Kidney (tissue), 14 donors: ENCODE results near the gene RAC3. TPM values are rescaled to one million over a fixed set of nuclear protein-coding genes. Genes with fewer than 3 reads are reported as not detected.

Experiments
- DNase-seq, 5 donors: peaks; one replicate each; pipeline ENCODE4 v3.0.0-alpha.2; 2013 to 2020
- FAIRE-seq: peaks from 2 replicates; lab custom pipeline; 2012; peaks lifted over from hg19 to GRCh38; lab: Jason Lieb, UNC
- H3K27ac ChIP-seq, 2 donors: one replicate each; pipeline ENCODE4 v1.7.0; 2013; ENCODE audit warnings: low read depth in 2 of 2, low read length in 2 of 2, inconsistent platforms in 1 of 2
- H3K27me3 ChIP-seq: one replicate; pipeline ENCODE4 v1.7.1; 2013; ENCODE audit warnings: low read length, inconsistent platforms; ENCODE audit not compliant: control insufficient read depth, insufficient read depth
- H3K36me3 ChIP-seq, 3 donors: one replicate each; pipeline versions ENCODE4 v1.7.0 to v1.7.1; 2013; ENCODE audit warnings: low read length in 3 of 3, control low read depth in 1 of 3, inconsistent platforms in 1 of 3; ENCODE audit not compliant: insufficient read depth in 3 of 3, control insufficient read depth in 2 of 3
- H3K4me1 ChIP-seq, 3 donors: one replicate each; pipeline versions ENCODE4 v1.7.0 to v1.7.1; 2013; ENCODE audit warnings: low read length in 3 of 3, inconsistent platforms in 1 of 3, low read depth in 1 of 3; ENCODE audit not compliant: control insufficient read depth in 2 of 3, insufficient read depth in 2 of 3
- H3K4me3 ChIP-seq, 3 donors: one replicate each; pipeline versions ENCODE4 v1.7.0 to v1.8.1; 2013; ENCODE audit warnings: low read length in 3 of 3, control low read depth in 1 of 3, inconsistent platforms in 1 of 3
- H3K9ac ChIP-seq, 3 donors: one replicate each; pipeline versions ENCODE4 v1.7.0 to v1.7.1; 2013; ENCODE audit warnings: low read length in 3 of 3, control low read depth in 1 of 3, inconsistent platforms in 1 of 3
- H3K9me3 ChIP-seq, 3 donors: one replicate each; pipeline versions ENCODE4 v1.7.0 to v1.7.1; 2013; ENCODE audit warnings: low read length in 3 of 3, control low read depth in 1 of 3, inconsistent platforms in 1 of 3; ENCODE audit not compliant: control insufficient read depth in 2 of 3, insufficient read depth in 1 of 3
- CTCF ChIP-seq: IDR thresholded peaks from 3 replicates; pipeline ENCODE4 v1.5.1; 2012; ENCODE audit warnings: mild to moderate bottlenecking, moderate library complexity, borderline replicate concordance; ENCODE audit not compliant: insufficient read depth; ENCODE audit errors: extremely low read depth
- intact Hi-C: fragments of 100-400 bp; cut with DNase I; formaldehyde crosslinking; loops from one replicate; pipeline ENCODE4 v1.11.1; 2022
- polyA plus RNA-seq: library from polyadenylated mRNA; stranded (reverse); fragments of 350-450 nt; fragmentation: Illumina TruSeq; extraction: RNeasy Lipid Tissue Mini Kit (QIAGEN cat#74804); gene quantifications from one replicate; pipeline ENCODE4 v1.2.3, GENCODE V29; 2014; ENCODE audit warnings: low read depth, low replicate concordance; ENCODE audit not compliant: insufficient read depth
- total RNA-seq: library from RNA; stranded (reverse); fragmentation: NEBNext Ultra II Directional; extraction: Animal tissue kit (Norgen Biotek cat#: 25700); gene quantifications from one replicate; pipeline ENCODE4 v1.2.1, GENCODE V29; 2021
- donor health status: control.
- donor health status: control.
- donor health status: control.
- donor health status: control.
- donor health status: control.
- donor health status: DM: yes; HTN: yes; CAD: no.
- donor health status: Normal renal cell carcinoma (clear cell type).

RAC3 gene
- total and polyA plus RNA-seq, 2 donors from 2014 or later, result 2.6 to 13.1 TPM

DNA sequence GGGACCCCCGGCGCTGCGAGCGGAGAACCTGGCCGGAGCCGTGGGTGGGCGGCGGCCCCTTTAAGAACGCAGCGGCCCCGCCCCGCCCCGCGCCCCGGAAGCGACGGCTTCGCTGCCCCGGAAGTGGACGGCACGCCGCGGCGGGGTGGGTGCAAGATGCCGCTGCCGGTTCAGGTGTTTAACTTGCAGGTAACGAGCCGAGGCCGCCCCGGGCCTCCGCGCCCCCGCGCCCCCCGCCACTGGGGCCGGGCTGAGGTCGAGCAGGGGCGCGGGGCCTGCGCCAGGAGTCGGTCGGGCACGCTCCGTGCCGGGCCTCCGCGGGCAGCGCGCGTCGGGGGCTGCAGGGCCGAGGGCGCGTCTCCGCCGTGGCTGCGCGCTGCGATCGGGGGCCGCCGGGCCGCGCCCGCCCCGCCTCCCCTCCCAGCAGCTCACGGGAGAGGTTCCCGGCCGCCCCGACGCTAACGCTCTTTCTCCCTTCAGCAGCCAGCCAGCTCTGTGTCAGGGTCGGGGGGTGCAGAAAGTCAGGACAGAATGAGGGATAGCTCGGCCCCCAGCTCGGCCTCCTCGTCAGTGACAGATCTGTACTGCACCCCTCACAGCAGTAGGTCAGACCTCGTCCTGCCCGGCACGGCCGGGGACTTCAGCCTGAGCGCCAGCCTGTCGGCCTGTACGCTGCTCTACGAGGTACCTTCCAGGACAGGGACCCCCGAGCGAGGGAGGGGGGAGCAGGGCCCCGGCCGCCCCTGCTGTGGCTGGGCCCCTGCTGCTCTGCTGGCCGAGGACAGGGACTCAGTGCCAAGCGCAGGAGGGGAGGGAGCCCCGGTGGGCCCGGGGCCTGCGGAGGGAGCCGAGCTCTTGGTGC, 20.5 kb downstream of the RAC3 start, which contains the start of the genes GPS1 and RFNG:
TSS of gene GPS1 (plus strand) at position 123 of the 862 bp plus-strand sequence. CDS start at position 157, 34 bp downstream.
TSS of gene RFNG (minus strand) at position 36 of the 862 bp plus-strand sequence. CDS start 45 bp downstream, outside the sequence.
- H3K36me3 ChIP-seq, result peaks cover 2 to 9% (median 5%) of the 10 kb centered on the region in 3 donors
- FAIRE-seq (no peak), DNase-seq (peak; percentile 71 to 91 (median 87))
- intact Hi-C loops, result no loop called here
- H3K9ac ChIP-seq, result peak within 1 kb of the TSS in 2 of 3 donors; percentile 46 to 69
- H3K4me1 ChIP-seq, result peaks cover 0 to 27% (median 8%) of the 10 kb centered on the region in 3 donors
- H3K4me3 ChIP-seq, result peak within 1 kb of the TSS; percentile 51 to 82 (median 80)
- no peak within 1 kb of the TSS for H3K27ac ChIP-seq
- H3K9me3 ChIP-seq, result no peaks in the 10 kb centered on the region
- no peaks in the 10 kb centered on the region for H3K27me3 ChIP-seq
- TF ChIP-seq CTCF, result no peak

DNA sequence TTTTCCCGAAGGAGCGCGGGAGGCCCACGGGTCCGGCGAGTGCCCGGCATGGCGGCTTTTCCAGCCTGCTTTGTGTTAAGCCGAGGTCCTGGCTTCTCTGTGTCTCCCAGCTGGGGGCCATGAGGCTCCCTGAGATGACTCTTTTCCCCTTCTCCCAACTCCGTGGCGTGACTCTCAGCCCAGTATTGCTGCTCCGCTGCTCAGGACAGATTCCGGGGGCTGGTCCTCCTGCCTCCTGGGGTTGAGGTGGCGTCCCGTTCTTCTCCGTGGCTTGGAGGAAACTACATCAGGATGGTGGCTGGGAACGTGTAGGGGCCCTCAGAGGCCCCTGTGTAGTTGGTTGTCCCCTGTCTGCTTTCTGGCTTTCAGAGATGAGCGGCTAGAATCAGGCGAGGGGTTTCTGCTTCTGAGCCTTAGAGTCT, 21.2 kb downstream of the RAC3 start:
- H3K27ac ChIP-seq, result no peak overlapping the region
- H3K4me3 ChIP-seq, result peak overlapping the region; percentile 51 to 82 (median 80)
- intact Hi-C loops, result no loop called here
- peaks cover 0 to 30% (median 9%) of the 10 kb centered on the region in 3 donors for H3K4me1 ChIP-seq
- no peaks in the 10 kb centered on the region for H3K27me3 ChIP-seq
- peak in 1 of 5 donors; percentile 77 for DNase-seq
- peaks cover 0 to 9% (median 2%) of the 10 kb centered on the region in 3 donors for H3K36me3 ChIP-seq
- no peak for FAIRE-seq
- no peaks in the 10 kb centered on the region for H3K9me3 ChIP-seq
- peak overlapping the region in 2 of 3 donors; percentile 11 to 69 for H3K9ac ChIP-seq
- TF ChIP-seq CTCF, result no peak

DNA sequence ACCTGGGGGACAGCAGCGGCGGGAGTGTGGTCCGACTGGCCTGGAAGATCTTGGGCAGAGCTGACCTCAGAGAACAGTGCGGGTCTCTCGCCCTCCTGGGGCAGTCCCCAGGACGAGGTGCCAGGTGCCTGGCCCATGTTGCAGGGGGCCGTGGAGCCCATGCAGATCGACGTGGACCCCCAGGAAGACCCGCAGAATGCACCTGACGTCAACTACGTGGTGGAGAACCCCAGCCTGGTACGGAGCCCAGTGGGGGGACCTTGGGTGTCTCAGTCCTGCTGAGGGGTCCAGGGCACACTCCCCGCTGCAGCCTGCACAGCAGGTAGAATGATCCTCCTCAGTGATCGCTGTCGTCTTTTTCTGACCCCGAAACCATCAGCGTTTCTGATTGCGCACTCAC, 21.7 kb downstream of the RAC3 start:
- FAIRE-seq, result no peak
- no peaks in the 10 kb centered on the region for H3K9me3 ChIP-seq
- H3K4me3 ChIP-seq, result peak overlapping the region in 1 of 3 donors; percentile 80
- no peak for TF ChIP-seq CTCF
- intact Hi-C loops, result no loop called here
- H3K36me3 ChIP-seq, result peaks cover 0 to 9% (median 2%) of the 10 kb centered on the region in 3 donors
- H3K4me1 ChIP-seq, result peaks cover 0 to 32% (median 12%) of the 10 kb centered on the region in 3 donors
- H3K27me3 ChIP-seq, result no peaks in the 10 kb centered on the region
- H3K9ac ChIP-seq, result peak overlapping the region in 1 of 3 donors; percentile 69
- H3K27ac ChIP-seq, result no peak overlapping the region
- peak in 1 of 5 donors; percentile 72 for DNase-seq
